CD4-positive, alpha-beta T cell treated with Interleukin-17A for 4 hours (primary cell): Measurements from ENCODE around the gene FBXO42.
"Not testable (repeated sequence)": the region's sequence is repeated elsewhere in the genome, so short reads cannot be mapped to it uniquely, and the experiment has no call there.

Experiments used
- DNase-seq: peaks from one replicate; pipeline ENCODE4 v3.0.0-alpha.2; 2020; ENCODE audit warnings: mixed read lengths

FBXO42 gene

GRCh38 chr1:16241221-16241708 lies 111.0 kb downstream of the FBXO42 start:
- no peak for DNase-seq

- no peak for DNase-seq
These were observed 112.2 kb downstream of the FBXO42 start for GRCh38 chr1:16239972-16240491.

GRCh38 chr1:16237343-16237830 lies 114.9 kb downstream of the FBXO42 start:
- DNase-seq: no peak

DNA sequence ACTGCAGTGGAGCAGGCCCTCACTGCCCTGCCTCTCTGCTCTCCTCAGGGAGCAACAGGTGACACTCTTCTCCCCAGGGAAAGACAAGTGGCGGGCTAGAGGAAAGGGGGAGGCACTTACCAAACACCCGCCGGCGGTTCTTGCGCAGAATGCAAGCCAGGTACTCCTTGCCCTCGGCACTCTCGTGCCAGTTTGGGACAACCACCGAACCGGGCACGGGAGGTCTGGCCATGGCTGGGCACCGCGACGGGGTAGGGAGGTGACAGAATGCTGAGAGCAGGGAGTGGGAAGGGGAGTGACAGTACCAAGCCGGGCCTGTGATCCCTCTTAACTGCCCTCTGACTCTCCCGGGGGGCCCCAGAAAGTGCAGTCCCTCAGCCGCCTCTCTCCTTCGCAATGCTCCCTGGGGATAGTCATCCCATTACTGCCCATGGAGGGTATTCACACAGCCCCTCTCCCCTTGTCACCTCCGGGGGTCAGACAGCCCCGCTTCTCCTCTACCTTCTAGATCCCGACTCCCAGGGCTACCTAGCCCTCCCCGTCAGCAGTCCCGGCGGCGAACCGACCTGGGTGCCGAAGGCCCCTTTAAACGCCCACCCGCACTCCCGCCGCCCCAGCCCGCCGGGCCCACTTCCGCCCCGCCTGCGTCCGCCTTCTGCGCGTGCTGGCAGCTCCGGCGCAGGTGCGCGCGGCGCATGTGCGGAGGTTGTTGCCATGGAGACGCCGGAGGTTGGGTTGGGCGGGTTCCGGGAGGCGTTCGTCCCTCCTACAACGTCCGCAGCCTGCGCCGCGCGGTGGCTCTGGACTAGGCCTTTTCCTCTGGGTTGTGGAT lies 115.6 kb downstream of the FBXO42 start, which contains the start of gene CPLANE2:
Gene CPLANE2, minus strand, starts transcription at position 673 of the 832 bp plus-strand sequence. Its CDS starts 441 bp downstream, at position 232.
- DNase-seq: peak; percentile 97

GRCh38 chr1:16235944-16236510 lies 116.3 kb downstream of the FBXO42 start:
- peak; percentile 67 for DNase-seq

- DNase-seq: no peak
These were observed 116.9 kb downstream of the FBXO42 start for GRCh38 chr1:16235347-16235746.

DNA sequence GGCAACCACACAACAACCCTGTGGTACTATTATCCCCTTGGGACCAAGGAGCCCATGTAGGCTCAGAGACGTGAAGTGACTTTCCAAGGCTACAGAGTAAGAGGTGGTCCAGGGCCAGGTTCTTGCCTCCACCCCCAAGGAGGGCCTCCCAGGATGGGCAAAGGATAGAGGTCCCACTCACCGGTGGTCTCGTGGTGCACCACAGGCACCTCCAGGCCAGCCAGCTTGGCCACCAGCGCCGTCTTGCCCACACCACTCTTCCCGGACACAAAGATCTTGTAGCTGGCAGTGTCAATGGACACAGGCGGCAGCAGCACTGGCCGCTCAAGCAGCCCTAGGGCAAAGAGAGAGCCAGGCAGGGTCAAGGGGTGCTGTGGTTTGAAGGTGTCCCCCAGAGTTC lies 118.8 kb downstream of the FBXO42 start:
- no peak for DNase-seq

DNA sequence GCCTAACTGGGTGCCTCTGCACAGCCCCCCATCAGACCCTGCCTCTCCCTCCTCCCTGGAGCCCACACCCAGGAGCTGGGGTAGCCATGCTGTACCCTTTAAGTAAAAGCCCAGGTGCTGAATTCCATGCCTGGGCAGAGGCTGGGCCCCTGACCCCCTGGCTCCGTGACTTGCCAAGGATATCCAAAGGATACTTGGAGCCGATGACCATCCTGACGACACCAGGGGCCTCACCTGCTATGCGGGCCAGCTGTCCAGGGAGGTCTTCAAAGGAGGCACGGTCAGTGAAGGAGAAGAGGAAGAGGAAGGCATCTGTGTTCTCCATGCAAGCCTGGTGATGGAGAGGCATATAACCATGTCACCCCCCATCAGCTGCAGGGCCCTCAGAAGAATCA lies 120.0 kb downstream of the FBXO42 start:
- DNase-seq: no peak

GRCh38 chr1:16231331-16232315 lies 120.7 kb downstream of the FBXO42 start:
- no peak for DNase-seq

DNA sequence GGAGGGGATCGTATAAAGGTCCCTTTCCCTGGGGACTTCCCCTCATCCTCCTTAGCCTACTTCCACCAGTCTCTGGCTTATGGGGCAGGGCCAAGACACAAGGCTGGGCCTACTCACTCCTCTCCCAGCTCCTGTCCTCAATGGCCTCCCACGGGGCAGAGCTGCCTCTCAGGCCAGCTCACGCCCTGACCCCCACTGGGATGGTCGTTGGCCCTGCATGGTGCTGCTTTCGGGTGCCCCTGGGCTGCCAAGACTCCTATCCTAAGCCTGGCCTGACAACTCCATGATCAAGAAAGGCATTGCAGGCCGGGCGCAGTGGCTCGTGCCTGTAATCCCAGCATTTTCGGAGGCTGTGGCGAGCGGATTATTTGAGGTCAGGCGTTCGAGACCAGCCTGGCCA lies 121.5 kb downstream of the FBXO42 start:
- DNase-seq: no peak

DNA sequence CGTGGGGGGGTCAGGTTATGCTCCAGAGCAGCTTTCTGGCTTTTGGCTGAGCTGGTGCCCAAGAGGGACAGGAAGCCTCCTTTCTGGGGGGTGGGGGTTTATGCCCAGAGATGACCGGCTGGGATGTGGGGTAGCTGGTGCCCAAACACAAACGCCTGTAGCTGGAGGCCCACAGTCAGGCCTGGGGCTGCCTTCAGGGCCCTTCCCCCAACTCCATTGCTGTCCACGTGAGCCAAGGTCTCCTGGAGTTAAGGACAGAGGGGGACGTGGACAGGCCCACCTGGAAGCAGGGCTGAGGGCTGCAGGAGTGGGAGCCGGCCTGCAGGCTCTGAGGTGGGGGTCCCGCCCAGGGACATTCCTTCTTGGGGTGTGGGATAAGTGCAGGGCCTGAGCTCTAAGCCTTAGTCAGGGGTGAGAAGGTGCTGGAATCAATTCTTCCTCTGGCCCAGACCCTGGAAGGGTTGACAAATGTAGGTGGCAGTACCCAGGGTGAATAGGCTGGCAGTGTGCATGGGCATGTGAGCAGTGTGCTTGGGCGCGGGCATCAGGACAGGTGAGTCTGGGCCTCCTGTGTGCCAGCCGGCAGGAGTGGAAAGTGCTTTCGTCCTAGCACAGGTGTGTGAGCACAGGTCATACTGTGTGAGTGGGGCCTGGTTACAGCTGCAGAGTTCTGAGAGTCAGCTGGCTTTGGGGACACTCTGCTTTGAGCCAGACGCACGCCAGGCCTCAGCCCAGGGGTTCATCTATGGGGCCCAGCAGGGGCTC lies 122.1 kb downstream of the FBXO42 start:
- DNase-seq: no peak

- DNase-seq: no peak
These were observed 125.6 kb downstream of the FBXO42 start for GRCh38 chr1:16226490-16227179.

DNA sequence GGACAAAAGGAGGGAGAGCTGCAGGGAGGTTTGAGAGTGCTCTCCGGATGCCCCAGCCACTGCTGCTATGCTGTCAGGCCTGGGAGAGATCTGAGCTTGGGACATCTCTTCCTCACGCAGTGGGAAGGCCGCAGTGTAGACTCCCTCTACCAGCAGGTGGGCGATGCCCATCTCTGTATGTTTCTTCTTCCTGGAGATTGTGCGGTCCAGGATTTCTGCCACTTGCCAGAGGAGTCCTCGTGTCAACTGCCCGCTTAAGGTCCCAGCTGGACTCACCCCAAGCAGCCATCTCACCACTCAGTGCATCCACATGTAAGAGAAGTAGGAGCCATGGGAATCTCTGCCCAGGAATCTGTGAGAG lies 126.2 kb downstream of the FBXO42 start:
- no peak for DNase-seq

DNA sequence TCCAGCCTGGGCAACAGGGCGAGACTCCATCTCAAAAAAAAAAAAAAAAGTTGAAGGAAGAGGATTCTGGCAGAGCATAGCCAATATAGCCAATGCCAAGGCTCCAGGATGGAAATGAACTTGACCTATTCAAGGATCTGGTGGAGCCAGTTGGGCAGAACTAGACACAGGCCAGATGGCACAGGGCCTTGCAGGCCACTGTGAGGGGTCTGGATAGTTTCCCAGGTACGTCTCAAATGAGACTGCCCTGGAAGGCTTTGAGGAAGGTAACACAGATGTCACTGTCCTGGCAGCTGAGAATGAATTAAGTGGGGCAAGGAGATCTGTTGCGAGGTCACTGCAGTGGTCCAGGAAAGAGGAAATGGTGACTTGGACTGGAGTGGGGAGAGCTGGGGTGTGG lies 127.8 kb downstream of the FBXO42 start:
- no peak for DNase-seq

DNA sequence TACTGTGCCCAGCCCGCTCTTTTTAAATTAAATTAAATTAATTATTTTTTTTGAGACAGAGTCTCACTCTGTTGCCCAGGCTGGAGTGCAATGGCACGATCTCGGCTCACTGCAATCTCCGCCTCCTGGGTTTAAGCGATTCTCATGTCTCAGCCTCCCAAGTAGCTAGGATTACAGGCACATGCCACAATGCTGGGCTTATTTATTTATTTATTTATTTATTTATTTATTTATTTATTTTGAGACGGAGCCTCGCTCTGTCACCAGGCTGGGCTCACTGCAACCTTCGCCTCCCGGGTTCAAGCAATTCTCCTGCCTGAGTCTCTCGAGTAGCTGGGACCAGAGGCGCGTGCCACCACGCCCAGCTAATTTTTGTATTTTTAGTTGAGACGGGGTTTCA lies 129.6 kb downstream of the FBXO42 start:
- not testable (repeated sequence) for DNase-seq

DNA sequence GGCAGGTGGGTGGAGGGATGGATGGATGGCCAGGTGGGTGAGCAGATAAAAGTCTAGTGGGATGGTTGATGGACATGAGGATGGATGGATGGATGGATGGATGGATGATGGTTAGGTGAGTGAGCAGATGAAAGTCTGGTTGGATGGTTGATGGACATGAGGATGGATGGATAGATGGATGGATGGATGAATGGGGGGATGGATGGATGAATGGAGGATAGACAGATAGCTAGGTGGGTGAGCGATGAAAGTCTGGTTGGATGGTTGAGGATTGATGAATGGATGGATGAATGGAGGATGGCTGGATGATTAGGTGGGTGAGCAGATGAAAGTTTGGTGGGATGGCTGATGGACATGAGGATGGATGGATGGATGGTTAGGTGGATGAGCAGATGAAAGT lies 130.8 kb downstream of the FBXO42 start:
- no peak for DNase-seq

- no peak for DNase-seq
These were observed 132.2 kb downstream of the FBXO42 start for GRCh38 chr1:16219968-16220500.

GRCh38 chr1:16218674-16219071 lies 133.6 kb downstream of the FBXO42 start:
- no peak for DNase-seq

GRCh38 chr1:16218014-16218673 lies 134.1 kb downstream of the FBXO42 start:
- DNase-seq: no peak

GRCh38 chr1:16217061-16217785 lies 135.1 kb downstream of the FBXO42 start:
- peak; percentile 98 for DNase-seq
